Measurements from ENCODE around the gene ACAT2. TPM values are rescaled to one million over a fixed set of nuclear protein-coding genes. Genes with fewer than 3 reads are reported as not detected.

ACAT2 gene
- polyA plus RNA-seq, 1 donor from 2014 or later, result 143 TPM

GRCh38 chr6:159821122-159821521 lies 59.3 kb downstream of the ACAT2 start:
- no peaks in the 10 kb centered on the region for H3K36me3 ChIP-seq (ENCODE audit: insufficient read depth, low read length)
- TF ChIP-seq EP300 (conservative IDR thresholded peaks at IDR 0.05; ENCODE audit: poor library complexity, severe bottlenecking), result no peak
- no peak for TF ChIP-seq TAF1 (IDR thresholded peaks at IDR 0.05; ENCODE audit: low read depth)
- no peak for TF ChIP-seq RAD21 (conservative IDR thresholded peaks at IDR 0.05)
- no peak for TF ChIP-seq POLR2AphosphoS5 (IDR thresholded peaks at IDR 0.05)
- TF ChIP-seq EZH2 (IDR thresholded peaks at IDR 0.05; ENCODE audit: borderline replicate concordance, insufficient read depth, low read length, poor library complexity, severe bottlenecking), result no peak
- no peak for TF ChIP-seq MXI1 (conservative IDR thresholded peaks at IDR 0.05; ENCODE audit: poor library complexity, severe bottlenecking)
- no peak for TF ChIP-seq CTCF (IDR thresholded peaks at IDR 0.05; ENCODE audit: poor library complexity, severe bottlenecking)
- TF ChIP-seq SMC3 (conservative IDR thresholded peaks at IDR 0.05; ENCODE audit: poor library complexity), result no peak
- no peak for TF ChIP-seq REST (IDR thresholded peaks at IDR 0.05; ENCODE audit: borderline replicate concordance)
- no peaks in the 10 kb centered on the region for H4K20me1 ChIP-seq (ENCODE audit: insufficient read depth)
- no peak overlapping the region for H2AFZ ChIP-seq (ENCODE audit: low read depth, low read length)
- no peak overlapping the region for H3K27ac ChIP-seq (ENCODE audit: low read length)
- no peaks in the 10 kb centered on the region for H3F3A ChIP-seq (ENCODE audit: insufficient read depth, low read length, poor library complexity, severe bottlenecking)
- no peak overlapping the region for H3K4me2 ChIP-seq (ENCODE audit: low read length)
- no peak overlapping the region for H3K4me3 ChIP-seq (ENCODE audit: low read length)
- no peak overlapping the region for H3K9ac ChIP-seq (ENCODE audit: low read length)
- H3K9me2 ChIP-seq (ENCODE audit: insufficient read depth, low read length), result no peaks in the 10 kb centered on the region
- H3K27me3 ChIP-seq (ENCODE audit: insufficient read depth, low read depth, low read length), result no peaks in the 10 kb centered on the region
- no peaks in the 10 kb centered on the region for H3K79me2 ChIP-seq (replicated peaks; ENCODE audit: insufficient read depth, low read length)
- H3K9me3 ChIP-seq (ENCODE audit: low read length), result no peaks in the 10 kb centered on the region

GRCh38 chr6:159821726-159822125 lies 59.9 kb downstream of the ACAT2 start:
- no peaks in the 10 kb centered on the region for H3K27me3 ChIP-seq (ENCODE audit: insufficient read depth, low read depth, low read length)
- no peaks in the 10 kb centered on the region for H3K9me2 ChIP-seq (ENCODE audit: insufficient read depth, low read length)
- no peak overlapping the region for H3K9ac ChIP-seq (ENCODE audit: low read length)
- H2AFZ ChIP-seq (ENCODE audit: low read depth, low read length), result no peak overlapping the region
- no peaks in the 10 kb centered on the region for H3F3A ChIP-seq (ENCODE audit: insufficient read depth, low read length, poor library complexity, severe bottlenecking)
- H3K79me2 ChIP-seq (replicated peaks; ENCODE audit: insufficient read depth, low read length), result no peaks in the 10 kb centered on the region
- no peaks in the 10 kb centered on the region for H4K20me1 ChIP-seq (ENCODE audit: insufficient read depth)
- H3K4me3 ChIP-seq (ENCODE audit: low read length), result no peak overlapping the region
- no peaks in the 10 kb centered on the region for H3K9me3 ChIP-seq (ENCODE audit: low read length)
- H3K36me3 ChIP-seq (ENCODE audit: insufficient read depth, low read length), result no peaks in the 10 kb centered on the region
- TF ChIP-seq POLR2AphosphoS5 (IDR thresholded peaks at IDR 0.05) (no peak), SMC3 (conservative IDR thresholded peaks at IDR 0.05; ENCODE audit: poor library complexity) (no peak), REST (IDR thresholded peaks at IDR 0.05; ENCODE audit: borderline replicate concordance) (no peak)
- H3K27ac ChIP-seq (ENCODE audit: low read length), result no peak overlapping the region
- no peak overlapping the region for H3K4me2 ChIP-seq (ENCODE audit: low read length)
